GM23338 (cell line): Measurements from ENCODE around the gene CARD9. TPM values are rescaled to one million over a fixed set of nuclear protein-coding genes. Genes with fewer than 3 reads are reported as not detected.

Experiments
- ATAC-seq: fragments of 200-7000 bp; cut with Tn5 transposase; 3 replicates; pipeline ENCODE4 v1.9.1; 2020
- DNase-seq: peaks from one replicate; pipeline ENCODE4 v3.0.0-alpha.2; 2015; ENCODE audit warnings: low spot score
- H2AFZ ChIP-seq: fragments of 200-600 bp; sonication (generic); 2 replicates; pipeline ENCODE4 v1.8.0; 2016; ENCODE audit warnings: antibody characterized with exemption, mild to moderate bottlenecking, moderate library complexity
- H3F3A ChIP-seq: fragments of 200-600 bp; sonication (generic); replicated peaks from 2 replicates; pipeline ENCODE4 v1.8.0; 2017; ENCODE audit warnings: antibody characterized with exemption, mixed run types, low read depth
- H3K27ac ChIP-seq: fragments of 200-600 bp; sonication (generic); 2 replicates; pipeline ENCODE4 v1.6.1; 2016; ENCODE audit warnings: low read depth
- H3K27me3 ChIP-seq: fragments of 200-600 bp; sonication (generic); 2 replicates; pipeline ENCODE4 v1.8.0; 2016; ENCODE audit warnings: mild to moderate bottlenecking, mixed run types, moderate library complexity; ENCODE audit not compliant: insufficient read depth
- H3K36me3 ChIP-seq: fragments of 200-600 bp; sonication (generic); 2 replicates; pipeline ENCODE4 v1.8.0; 2016; ENCODE audit warnings: mild to moderate bottlenecking; ENCODE audit not compliant: insufficient read depth
- H3K4me1 ChIP-seq: fragments of 200-600 bp; sonication (generic); 2 replicates; pipeline ENCODE4 v1.8.0; 2016; ENCODE audit warnings: mild to moderate bottlenecking, moderate library complexity; ENCODE audit not compliant: insufficient read depth
- H3K4me2 ChIP-seq: fragments of 200-600 bp; sonication (generic); 2 replicates; pipeline ENCODE4 v1.7.1; 2017; ENCODE audit warnings: mixed run types
- H3K4me3 ChIP-seq: fragments of 200-600 bp; sonication (generic); 2 replicates; pipeline ENCODE4 v1.6.1; 2016; ENCODE audit warnings: mixed run types
- H3K79me2 ChIP-seq: fragments of 200-600 bp; sonication (generic); replicated peaks from 2 replicates; pipeline ENCODE4 v1.8.0; 2017; ENCODE audit warnings: mild to moderate bottlenecking; ENCODE audit not compliant: insufficient read depth
- H3K9me2 ChIP-seq: fragments of 200-600 bp; sonication (generic); 2 replicates; pipeline ENCODE4 v1.8.0; 2017; ENCODE audit not compliant: insufficient read depth
- H4K20me1 ChIP-seq: fragments of 200-600 bp; sonication (generic); replicated peaks from 2 replicates; pipeline ENCODE4 v1.8.0; 2017; ENCODE audit warnings: mild to moderate bottlenecking; ENCODE audit not compliant: insufficient read depth
- H3K27ac Mint-ChIP-seq: 2 replicates; pipeline ENCODE4 v1.8.0; 2020; ENCODE audit warnings: inconsistent platforms, mild to moderate bottlenecking, moderate library complexity, mixed read lengths
- H3K27me3 Mint-ChIP-seq: 3 replicates; pipeline ENCODE4 v1.8.0; 2022; ENCODE audit warnings: low read depth, mild to moderate bottlenecking, moderate library complexity, mixed read lengths, inconsistent platforms; ENCODE audit not compliant: insufficient read depth, poor library complexity
- H3K36me3 Mint-ChIP-seq: 3 replicates; pipeline ENCODE4 v1.8.0; 2021; ENCODE audit warnings: low read depth, mild to moderate bottlenecking, inconsistent platforms, moderate library complexity, mixed read lengths
- H3K4me1 Mint-ChIP-seq: 3 replicates; pipeline ENCODE4 v1.8.0; 2020; ENCODE audit warnings: mild to moderate bottlenecking, inconsistent platforms, mixed read lengths
- H3K4me3 Mint-ChIP-seq: 3 replicates; pipeline ENCODE4 v1.8.0; 2021; ENCODE audit warnings: moderate library complexity, mild to moderate bottlenecking, inconsistent platforms, mixed read lengths
- H3K9me3 Mint-ChIP-seq: 3 replicates; pipeline ENCODE4 v1.8.0; 2020; ENCODE audit warnings: moderate library complexity, mild to moderate bottlenecking, inconsistent platforms, mixed read lengths
- CTCF ChIP-seq, 2 experiments: fragments of 200-600 bp in 1 of 2; sonication (generic) in 1 of 2; conservative IDR thresholded peaks; 2 replicates each; pipeline versions ENCODE4 v1.5.1 to v1.6.1; 2016 to 2017; ENCODE audit warnings: antibody characterized with exemption in 2 of 2, low read depth in 2 of 2, mild to moderate bottlenecking in 2 of 2, moderate library complexity in 1 of 2
- EZH2 ChIP-seq: fragments of 200-600 bp; sonication (generic); IDR thresholded peaks from one replicate; pipeline ENCODE4 v1.8.0; 2017; ENCODE audit warnings: antibody characterized with exemption, mild to moderate bottlenecking, low read depth; ENCODE audit not compliant: unreplicated experiment
- JUNB ChIP-seq: IDR thresholded peaks from one replicate; pipeline ENCODE4 v1.6.1; 2016; ENCODE audit warnings: antibody characterized with exemption; ENCODE audit not compliant: unreplicated experiment
- NANOG ChIP-seq: IDR thresholded peaks from 2 replicates; pipeline ENCODE4 v1.6.1; 2016; ENCODE audit warnings: antibody characterized with exemption, borderline replicate concordance
- POLR2AphosphoS5 ChIP-seq: IDR thresholded peaks from 2 replicates; pipeline ENCODE4 v1.6.1; 2016; ENCODE audit warnings: antibody characterized with exemption, low read depth
- REST ChIP-seq: IDR thresholded peaks from one replicate; pipeline ENCODE4 v1.6.1; 2018; ENCODE audit warnings: antibody characterized with exemption; ENCODE audit not compliant: unreplicated experiment
- STAT1 ChIP-seq: IDR thresholded peaks from one replicate; pipeline ENCODE4 v1.6.1; 2016; ENCODE audit warnings: antibody characterized with exemption; ENCODE audit not compliant: unreplicated experiment
- polyA plus RNA-seq: library from polyadenylated mRNA; unstranded; fragments of >200 nt; fragmentation: Nextera tagmentation; extraction: Ambion mirVana; gene quantifications from 2 replicates; pipeline ENCODE4 v1.2.1, GENCODE V29; 2016
- total RNA-seq: library from RNA; depleted of rRNA; stranded (reverse); fragments of >200 nt; shearing (Covaris generic); gene quantifications from 2 replicates; pipeline ENCODE4 v1.2.3, GENCODE V29; 2014
- TF ChIP-seq, protein P1 (sequence below): fragments of 250-450 bp; sonication (Bioruptor Pico); IDR thresholded peaks from 2 replicates; pipeline ENCODE4 v1.5.0; 2020; ENCODE audit warnings: mild to moderate bottlenecking, moderate library complexity

CARD9 gene
- total and polyA plus RNA-seq, 2 experiments from 2014 or later = 0.49 to 0.63 TPM

DNA sequence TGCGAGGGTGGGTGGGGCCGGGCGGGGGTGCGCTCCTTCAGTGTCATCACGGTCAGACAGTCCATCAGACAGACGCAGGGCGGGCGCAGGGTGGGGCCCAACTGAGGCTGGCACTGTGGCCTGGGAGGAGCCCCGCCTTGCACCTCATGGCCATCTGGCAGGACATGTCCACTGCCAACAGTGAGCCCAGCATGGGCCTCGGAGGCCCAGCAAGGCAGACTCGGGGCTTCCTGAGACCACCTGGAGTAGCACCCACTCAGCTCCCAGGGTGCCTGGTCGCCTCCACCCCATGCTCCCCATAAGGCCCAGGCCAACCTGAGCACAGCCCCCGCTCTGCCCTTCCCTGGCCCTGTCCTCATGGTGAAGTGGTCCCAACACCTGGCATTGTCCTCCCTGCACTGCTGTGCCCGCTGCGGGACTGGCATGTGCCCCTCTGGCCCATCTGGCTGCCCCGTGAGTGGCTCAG is 54.7 kb downstream of the CARD9 start:
- no peaks in the 10 kb centered on the region for H3K79me2 ChIP-seq
- no peaks in the 10 kb centered on the region for H3K9me2 ChIP-seq
- no peak overlapping the region for H2AFZ ChIP-seq
- H3K4me3 ChIP-seq = no peak overlapping the region
- H3K27ac Mint-ChIP-seq = no peak overlapping the region
- no peak overlapping the region for H3K4me3 Mint-ChIP-seq
- DNase-seq = no peak
- H3K36me3 Mint-ChIP-seq = no peaks in the 10 kb centered on the region; the same call in 2 of the 3 replicates
- H3K4me2 ChIP-seq = no peak overlapping the region
- no peak overlapping the region for H3K27ac ChIP-seq
- no peaks in the 10 kb centered on the region for H4K20me1 ChIP-seq
- H3K27me3 ChIP-seq = no peaks in the 10 kb centered on the region
- no peaks in the 10 kb centered on the region for H3F3A ChIP-seq
- H3K9me3 Mint-ChIP-seq = peaks cover 17% of the 10 kb centered on the region
- no peaks in the 10 kb centered on the region for H3K4me1 Mint-ChIP-seq
- no peaks in the 10 kb centered on the region for H3K4me1 ChIP-seq
- no peak for ATAC-seq
- no peaks in the 10 kb centered on the region for H3K36me3 ChIP-seq
- TF ChIP-seq REST (no peak), EZH2 (no peak), STAT1 (no peak), CTCF (conservative IDR thresholded peaks at IDR 0.05; ENCODE audit: low read depth in 2 of 2) (no peak), NANOG (no peak), JUNB (no peak), POLR2AphosphoS5 (no peak)
- TF ChIP-seq, protein P1, sequence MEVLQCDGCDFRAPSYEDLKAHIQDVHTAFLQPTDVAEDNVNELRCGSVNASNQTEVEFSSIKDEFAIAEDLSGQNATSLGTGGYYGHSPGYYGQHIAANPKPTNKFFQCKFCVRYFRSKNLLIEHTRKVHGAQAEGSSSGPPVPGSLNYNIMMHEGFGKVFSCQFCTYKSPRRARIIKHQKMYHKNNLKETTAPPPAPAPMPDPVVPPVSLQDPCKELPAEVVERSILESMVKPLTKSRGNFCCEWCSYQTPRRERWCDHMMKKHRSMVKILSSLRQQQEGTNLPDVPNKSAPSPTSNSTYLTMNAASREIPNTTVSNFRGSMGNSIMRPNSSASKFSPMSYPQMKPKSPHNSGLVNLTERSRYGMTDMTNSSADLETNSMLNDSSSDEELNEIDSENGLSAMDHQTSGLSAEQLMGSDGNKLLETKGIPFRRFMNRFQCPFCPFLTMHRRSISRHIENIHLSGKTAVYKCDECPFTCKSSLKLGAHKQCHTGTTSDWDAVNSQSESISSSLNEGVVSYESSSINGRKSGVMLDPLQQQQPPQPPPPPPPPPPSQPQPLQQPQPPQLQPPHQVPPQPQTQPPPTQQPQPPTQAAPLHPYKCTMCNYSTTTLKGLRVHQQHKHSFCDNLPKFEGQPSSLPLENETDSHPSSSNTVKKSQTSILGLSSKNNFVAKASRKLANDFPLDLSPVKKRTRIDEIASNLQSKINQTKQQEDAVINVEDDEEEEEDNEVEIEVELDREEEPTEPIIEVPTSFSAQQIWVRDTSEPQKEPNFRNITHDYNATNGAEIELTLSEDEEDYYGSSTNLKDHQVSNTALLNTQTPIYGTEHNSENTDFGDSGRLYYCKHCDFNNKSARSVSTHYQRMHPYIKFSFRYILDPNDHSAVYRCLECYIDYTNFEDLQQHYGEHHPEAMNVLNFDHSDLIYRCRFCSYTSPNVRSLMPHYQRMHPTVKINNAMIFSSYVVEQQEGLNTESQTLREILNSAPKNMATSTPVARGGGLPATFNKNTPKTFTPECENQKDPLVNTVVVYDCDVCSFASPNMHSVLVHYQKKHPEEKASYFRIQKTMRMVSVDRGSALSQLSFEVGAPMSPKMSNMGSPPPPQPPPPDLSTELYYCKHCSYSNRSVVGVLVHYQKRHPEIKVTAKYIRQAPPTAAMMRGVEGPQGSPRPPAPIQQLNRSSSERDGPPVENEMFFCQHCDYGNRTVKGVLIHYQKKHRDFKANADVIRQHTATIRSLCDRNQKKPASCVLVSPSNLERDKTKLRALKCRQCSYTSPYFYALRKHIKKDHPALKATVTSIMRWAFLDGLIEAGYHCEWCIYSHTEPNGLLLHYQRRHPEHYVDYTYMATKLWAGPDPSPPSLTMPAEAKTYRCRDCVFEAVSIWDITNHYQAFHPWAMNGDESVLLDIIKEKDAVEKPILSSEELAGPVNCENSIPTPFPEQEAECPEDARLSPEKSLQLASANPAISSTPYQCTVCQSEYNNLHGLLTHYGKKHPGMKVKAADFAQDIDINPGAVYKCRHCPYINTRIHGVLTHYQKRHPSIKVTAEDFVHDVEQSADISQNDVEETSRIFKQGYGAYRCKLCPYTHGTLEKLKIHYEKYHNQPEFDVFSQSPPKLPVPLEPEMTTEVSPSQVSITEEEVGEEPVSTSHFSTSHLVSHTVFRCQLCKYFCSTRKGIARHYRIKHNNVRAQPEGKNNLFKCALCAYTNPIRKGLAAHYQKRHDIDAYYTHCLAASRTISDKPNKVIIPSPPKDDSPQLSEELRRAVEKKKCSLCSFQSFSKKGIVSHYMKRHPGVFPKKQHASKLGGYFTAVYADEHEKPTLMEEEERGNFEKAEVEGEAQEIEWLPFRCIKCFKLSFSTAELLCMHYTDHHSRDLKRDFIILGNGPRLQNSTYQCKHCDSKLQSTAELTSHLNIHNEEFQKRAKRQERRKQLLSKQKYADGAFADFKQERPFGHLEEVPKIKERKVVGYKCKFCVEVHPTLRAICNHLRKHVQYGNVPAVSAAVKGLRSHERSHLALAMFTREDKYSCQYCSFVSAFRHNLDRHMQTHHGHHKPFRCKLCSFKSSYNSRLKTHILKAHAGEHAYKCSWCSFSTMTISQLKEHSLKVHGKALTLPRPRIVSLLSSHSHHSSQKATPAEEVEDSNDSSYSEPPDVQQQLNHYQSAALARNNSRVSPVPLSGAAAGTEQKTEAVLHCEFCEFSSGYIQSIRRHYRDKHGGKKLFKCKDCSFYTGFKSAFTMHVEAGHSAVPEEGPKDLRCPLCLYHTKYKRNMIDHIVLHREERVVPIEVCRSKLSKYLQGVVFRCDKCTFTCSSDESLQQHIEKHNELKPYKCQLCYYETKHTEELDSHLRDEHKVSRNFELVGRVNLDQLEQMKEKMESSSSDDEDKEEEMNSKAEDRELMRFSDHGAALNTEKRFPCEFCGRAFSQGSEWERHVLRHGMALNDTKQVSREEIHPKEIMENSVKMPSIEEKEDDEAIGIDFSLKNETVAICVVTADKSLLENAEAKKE (CRISPR knock-in tag) = no peak
- H3K27me3 Mint-ChIP-seq = peaks cover 13% of the 10 kb centered on the region
